ENCODE measurements around the gene HEBP2.

HEBP2 gene

DNA sequence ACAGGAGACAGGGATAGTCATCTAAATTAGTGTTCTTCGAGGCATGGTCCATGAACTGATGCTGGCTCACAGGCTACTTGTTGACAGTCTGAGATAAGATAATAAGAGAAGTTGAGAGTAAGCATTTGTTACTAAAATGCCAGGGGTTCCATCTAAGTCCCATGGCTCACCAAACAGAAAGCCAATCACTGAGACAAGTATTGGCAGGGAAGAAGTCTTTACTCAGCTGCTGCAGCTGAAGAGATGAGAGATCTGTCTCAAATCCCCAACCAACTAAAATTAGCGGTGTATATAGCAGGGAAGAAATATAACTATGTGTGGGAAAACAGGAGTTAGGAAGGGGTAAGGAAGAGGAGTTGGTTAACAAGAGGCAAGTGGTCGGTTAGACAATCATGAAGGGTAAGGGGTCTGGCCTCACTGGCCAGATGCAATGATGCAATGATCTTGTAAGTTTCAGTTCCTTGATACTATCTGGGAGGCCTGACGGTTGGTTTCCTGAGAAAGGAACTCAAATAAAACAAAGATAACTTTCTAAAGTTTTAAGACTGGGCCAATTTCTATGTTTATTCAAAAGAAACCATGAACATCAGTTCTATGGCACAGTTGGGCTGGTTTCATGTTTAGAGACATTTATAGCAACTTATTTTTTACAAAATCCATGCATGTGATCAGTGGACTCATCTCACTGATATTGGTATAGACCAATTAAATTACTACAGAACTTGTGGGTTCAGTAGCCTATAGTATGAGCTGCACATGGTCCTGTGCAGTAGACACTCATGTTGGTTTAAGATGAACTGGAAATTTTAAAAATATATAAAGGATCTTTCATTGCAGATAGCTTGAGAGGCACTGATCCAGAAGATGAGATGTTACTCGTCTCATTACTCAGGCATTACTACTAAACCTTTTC, 9.9 kb upstream of the HEBP2 start:
- no peak for DNase-seq

DNA sequence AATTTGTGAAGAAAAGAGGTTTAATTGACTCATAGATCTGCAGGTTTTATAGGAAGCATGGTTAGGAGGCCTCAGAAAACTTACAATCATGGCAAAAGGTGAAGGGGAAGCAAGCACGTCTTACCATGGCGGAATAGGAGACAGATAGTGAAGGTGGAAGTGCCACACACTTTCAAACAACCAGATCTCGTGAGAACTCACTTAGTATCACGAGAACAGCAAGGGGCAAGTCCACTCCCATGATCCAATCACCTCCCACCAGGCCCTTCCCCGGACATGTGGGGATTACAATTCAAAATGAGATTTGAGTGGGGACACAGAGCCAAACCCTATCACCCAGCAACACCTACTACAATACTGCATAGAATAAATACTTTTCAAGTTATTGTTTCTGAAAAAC, 7.3 kb upstream of the HEBP2 start:
- no peak for DNase-seq

- DNase-seq, result no peak
Measured at GRCh38 chr6:138397128-138398122, 6.6 kb upstream of the HEBP2 start.

- DNase-seq, result no peak
Measured at GRCh38 chr6:138400326-138400725, 3.7 kb upstream of the HEBP2 start.

DNA sequence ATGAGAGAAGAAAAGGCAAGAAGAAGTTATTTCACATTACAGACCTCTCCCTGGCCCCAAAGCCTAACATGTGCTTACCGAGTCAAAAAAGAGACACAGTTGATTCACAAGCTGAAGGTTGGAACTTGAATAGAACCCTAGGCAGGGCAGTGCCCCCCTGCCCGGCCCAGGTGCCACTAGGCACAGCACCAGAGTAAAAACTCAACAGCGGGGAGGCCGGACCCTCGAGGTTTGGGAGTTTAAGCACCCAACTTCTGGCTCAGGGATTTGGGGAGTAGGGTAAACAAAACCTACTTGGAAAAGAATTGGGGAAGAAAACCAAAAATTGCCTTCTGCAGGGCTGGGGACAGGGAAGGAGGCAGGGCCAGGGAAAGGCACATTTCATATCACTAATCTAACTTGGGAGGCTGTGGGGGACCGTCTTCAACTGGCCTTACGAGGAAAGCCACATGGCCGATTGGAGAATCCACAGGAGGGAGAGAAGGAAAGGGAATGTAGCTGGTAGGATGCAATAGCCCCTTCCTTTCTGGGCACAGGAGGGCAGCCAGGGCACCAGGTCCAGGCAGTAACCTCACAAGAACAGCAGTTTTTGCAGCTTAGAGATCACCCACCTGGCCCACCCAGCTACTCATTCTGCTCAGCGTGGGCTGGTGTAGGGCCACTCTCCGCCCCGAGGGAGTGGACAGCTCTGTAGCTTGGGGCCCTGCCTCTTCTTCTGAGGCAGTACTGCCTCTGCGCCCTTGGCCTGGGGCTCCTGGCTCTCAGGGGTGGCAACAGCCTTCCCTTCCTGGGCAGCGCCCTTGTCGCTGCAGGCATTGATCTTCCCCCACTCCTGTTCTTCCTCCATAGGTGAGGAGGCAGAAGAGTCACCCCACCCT, 1.8 kb upstream of the HEBP2 start:
- DNase-seq, result no peak

DNA sequence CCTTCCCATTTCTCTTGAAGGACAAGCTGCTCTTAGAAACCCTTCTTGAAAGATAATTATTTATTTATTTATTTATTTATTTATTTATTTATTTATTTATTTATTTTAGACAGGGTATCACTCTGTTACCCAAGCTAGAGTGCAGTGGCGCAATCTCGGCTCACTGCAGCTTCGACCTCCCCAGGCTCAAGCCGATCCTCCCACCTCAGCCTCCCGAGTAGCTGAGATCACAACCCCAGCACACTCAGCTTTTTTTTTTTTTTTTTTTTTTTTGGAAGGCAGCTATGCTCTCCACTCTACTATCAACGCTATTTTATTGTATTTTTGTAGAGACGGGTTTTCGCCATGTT, 1.2 kb upstream of the HEBP2 start:
- DNase-seq, result no peak

DNA sequence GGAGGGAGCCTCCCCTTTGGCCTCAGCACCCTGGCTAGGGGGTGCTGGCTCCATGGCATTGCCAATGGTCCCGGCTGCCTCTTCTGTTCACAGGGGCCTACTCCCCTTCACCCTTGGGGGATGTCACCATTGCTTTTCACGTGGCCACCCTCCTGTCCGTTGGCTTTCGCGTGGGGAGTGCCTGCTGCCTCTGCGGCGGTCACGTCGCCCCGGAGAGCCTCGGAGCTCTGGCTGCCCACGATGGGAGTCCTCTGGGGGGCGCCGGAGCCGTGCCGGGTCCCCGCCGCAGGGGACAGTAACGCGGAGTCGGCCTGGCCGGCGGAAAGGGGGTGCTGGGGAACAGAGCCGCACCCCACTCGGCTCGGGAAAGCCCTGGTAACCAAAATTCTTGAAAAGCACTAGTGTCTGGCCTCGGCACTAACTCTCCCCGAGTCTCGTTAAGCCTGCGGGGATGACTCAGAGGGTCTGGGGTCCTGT, 661 bp upstream of the HEBP2 start:
- no peak for DNase-seq

- peak; percentile 80 for DNase-seq
Measured at GRCh38 chr6:138404666-138405337, 779 bp downstream of the HEBP2 start.

DNA sequence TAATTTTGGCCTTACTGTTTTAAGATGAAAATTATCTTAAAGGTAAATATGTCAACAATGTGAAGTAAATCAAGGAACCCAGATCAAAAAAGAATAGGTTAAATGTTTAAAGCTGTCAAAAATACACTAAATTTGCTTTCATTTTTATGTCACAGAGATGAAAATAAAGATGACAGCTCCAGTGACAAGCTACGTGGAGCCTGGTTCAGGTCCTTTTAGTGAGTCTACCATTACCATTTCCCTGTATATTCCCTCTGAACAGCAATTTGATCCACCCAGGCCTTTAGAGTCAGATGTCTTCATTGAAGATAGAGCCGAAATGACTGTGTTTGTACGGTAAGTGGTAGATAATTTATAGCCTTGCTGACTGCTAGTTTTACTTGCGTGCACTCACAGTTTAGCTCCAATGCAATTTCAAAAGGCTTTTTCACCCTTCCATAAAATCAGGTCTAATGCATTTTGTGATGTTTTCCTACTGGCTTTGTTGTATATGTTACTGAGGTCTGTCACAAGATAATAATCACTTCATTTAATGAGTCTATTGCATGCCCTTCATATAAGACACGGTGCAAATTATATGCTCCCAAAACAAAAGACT, 1.9 kb downstream of the HEBP2 start:
- no peak for DNase-seq

DNA sequence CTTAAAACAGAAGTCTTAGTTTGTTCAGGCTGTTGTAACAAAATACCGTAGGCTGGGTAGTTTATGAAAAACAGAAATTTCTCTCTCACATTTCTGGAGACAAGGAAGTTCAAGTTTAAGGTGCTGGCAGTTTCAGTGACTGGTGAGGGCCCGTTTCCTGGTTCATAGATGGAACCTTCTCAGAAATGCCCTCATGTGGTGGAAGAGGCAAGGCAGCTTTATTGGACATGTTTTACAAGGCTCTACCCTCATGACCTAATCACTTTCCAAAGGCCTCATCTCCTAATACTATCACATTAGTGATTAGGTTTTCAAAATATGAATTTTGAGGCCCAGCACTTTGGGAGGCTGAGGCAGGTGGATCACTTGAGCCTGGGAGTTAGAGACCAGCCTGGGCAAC, 2.4 kb downstream of the HEBP2 start:
- no peak for DNase-seq

- no peak for DNase-seq
Measured at GRCh38 chr6:138410048-138410735, 6.2 kb downstream of the HEBP2 start.

DNA sequence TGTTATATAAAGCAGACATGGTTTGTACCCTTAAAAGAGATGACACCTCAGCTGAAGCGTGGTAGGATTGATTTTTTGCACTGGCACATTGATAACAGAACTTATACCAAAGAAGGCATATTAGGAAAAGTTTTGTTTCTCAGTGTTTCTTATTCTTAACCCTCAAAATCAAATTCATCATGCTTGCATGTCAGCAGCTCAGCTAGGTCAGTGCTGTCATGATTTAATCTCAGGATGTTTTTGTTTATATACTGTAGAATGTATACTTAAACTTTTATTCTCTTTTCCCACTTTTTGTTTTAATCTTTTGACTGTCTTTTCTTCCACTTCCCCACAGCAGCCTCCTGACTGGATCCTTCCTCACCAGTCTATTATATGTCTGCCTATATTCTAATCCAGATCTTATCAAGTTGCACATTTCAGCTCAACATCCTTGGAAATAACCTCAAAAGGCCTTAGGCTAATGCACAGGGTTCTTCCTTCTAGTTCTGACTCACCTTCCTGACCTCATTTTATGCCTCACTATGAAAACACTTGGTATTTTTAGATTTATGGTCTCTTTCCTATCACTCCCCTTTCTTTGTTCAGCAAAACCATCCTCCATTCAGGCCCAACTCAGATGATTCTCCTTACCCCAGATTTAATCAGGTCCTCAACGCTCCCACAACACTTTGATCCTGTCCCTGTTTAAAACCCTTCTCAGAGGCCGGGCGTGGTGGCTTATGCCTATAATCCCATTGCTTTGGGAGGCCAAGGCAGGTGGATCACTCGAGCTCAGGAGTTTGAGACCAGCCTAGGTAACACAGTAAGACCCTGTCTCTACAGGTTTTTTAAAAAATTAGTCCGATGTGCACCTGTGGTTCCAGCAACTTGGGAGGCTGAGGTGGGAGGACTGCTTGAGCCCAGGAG, 7.2 kb downstream of the HEBP2 start:
- DNase-seq, result no peak

GRCh38 chr6:138415125-138415524, 11.1 kb downstream of the HEBP2 start:
- no peak for DNase-seq

GRCh38 chr6:138416206-138416605, 12.2 kb downstream of the HEBP2 start:
- DNase-seq, result no peak

GRCh38 chr6:138417493-138418117, 13.6 kb downstream of the HEBP2 start:
- DNase-seq, result no peak

DNA sequence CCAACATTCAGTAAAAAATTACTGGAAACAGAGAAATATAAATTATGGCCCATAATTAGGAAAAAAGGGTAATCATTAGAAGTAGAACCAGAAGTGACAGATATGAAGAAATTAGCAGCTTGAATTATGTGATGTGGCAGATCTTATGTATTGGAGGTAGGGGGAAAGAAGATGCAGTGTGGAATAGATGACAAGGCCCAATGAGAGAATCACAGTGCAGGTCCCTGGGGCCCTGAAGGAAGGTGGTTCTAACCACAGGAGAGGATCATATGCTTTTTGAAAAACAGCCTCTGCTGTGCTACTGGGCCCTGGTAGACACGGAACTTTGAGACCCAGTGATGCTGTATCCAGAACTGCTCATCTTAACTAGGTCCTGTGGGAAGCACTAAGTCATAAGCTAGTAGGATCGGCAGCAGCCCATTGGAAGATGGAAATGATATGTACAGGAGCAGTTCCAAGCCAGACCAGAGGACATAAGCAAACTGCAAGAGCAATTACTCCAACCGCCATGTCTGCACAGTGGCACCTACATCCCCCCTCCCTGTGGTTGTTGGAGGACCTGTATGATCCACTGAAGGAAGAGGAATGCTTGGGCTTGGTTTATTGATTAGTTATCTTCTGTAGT, 14.2 kb downstream of the HEBP2 start:
- no peak for DNase-seq

GRCh38 chr6:138419766-138420165, 15.7 kb downstream of the HEBP2 start:
- no peak for DNase-seq

- DNase-seq, result no peak
Measured at GRCh38 chr6:138420356-138420755, 16.3 kb downstream of the HEBP2 start.

Measured in right kidney (tissue), 1 donor.